Adipocyte (in vitro differentiated cells): Measurements from ENCODE around the gene CDH23.
"Not testable (repeated sequence)": the region's sequence is repeated elsewhere in the genome, so short reads cannot be mapped to it uniquely, and the experiment has no call there.

Experiments used
- DNase-seq: peaks from one replicate; pipeline ENCODE4 v3.0.0-alpha.2; 2015; ENCODE audit warnings: low read depth
- H3K27me3 ChIP-seq: replicated peaks from 2 replicates; pipeline ENCODE4 v1.7.0; 2013; ENCODE audit warnings: mild to moderate bottlenecking, low read length, moderate library complexity; ENCODE audit not compliant: control insufficient read depth, insufficient read depth
- H3K36me3 ChIP-seq: 2 replicates; pipeline ENCODE4 v1.7.0; 2013; ENCODE audit warnings: low read length, mild to moderate bottlenecking, moderate library complexity; ENCODE audit not compliant: control insufficient read depth, insufficient read depth, severe bottlenecking
- H3K4me1 ChIP-seq: 2 replicates; pipeline ENCODE4 v1.7.0; 2013; ENCODE audit warnings: mild to moderate bottlenecking, low read length, moderate library complexity; ENCODE audit not compliant: control insufficient read depth, insufficient read depth
- H3K4me3 ChIP-seq: 2 replicates; pipeline ENCODE4 v1.7.0; 2013; ENCODE audit warnings: mild to moderate bottlenecking, low read length, moderate library complexity
- H3K9ac ChIP-seq: 2 replicates; pipeline ENCODE4 v1.7.0; 2013; ENCODE audit warnings: mild to moderate bottlenecking, low read length, moderate library complexity
- H3K9me3 ChIP-seq: 2 replicates; pipeline ENCODE4 v1.7.0; 2013; ENCODE audit warnings: mild to moderate bottlenecking, low read length, moderate library complexity; ENCODE audit not compliant: control insufficient read depth

CDH23 gene

DNA sequence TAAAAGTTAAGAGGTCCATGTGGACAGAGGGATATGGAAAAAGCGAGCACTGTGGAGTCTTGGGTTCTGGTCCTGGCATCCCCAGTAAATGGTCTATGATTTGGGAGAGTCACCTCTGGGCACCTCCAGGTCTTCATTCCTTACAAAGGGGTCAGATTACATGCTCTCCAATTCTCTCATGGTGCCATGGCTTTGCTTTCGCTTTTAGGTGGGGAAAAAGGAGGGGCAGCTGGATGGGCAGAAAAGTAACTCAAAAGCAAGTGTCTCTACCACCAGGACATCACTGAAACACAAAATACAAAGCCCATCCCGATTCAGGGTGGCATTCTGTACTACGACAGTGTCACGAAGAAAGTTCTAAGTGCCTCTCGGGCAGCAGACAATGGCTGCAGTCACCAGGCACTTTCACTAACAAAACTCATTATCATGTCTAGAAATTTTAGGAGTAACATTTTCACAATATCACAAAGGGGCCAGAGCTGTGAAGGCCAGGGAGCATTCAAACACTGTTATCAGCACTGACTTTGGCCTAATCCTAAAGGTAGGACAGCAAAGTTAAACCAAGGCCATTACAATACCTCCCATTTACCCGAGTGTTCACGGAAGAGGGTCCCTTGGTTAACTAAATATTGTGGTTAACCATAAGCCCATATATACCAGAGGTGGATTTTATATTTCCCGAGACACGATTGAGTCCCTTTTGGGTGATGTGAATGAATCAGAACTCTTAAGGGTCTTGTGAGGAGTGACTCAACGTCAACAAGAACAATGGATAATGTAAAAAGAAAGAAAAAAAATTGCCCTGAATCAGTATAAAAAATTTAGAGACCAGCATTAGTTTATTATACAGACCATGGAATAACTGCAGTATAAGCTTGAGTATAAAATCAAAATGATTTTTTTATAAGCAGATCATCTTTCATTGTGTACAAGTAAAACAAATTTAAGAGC, 451.9 kb downstream of the CDH23 start:
- Histone ChIP-seq H3K4me3 (peak overlapping the region; percentile 94), H3K27me3 (no peaks in the 10 kb centered on the region), H3K9ac (peak overlapping the region; percentile 40), H3K4me1 (peaks cover 60% of the 10 kb centered on the region), H3K36me3 (peaks cover 6% of the 10 kb centered on the region), H3K9me3 (no peaks in the 10 kb centered on the region)
- peak; percentile 12 for DNase-seq

DNA sequence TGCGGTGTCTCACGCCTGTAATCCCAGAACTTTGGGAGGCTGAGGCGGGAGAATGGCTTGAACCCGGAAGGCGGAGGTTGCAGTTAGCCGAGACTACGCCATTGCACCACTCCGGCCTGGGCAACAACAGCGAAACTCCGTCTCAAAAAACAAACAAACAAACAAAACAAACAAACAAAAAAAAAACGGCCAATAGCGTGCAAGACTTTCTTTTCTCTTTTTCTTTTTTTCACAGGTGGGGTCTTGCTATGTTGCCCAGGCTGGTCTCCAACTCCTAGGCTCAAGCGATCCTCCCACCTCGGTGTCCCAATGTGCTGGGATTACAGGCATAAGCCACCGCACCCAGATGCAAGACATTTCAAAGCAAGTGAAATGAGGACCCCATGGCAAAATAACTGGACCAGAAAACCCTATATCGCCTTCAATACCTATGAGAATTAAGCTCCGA, 452.8 kb downstream of the CDH23 start:
- peak overlapping the region; percentile 94 for H3K4me3 ChIP-seq
- H3K36me3 ChIP-seq: peaks cover 6% of the 10 kb centered on the region
- H3K9me3 ChIP-seq: no peaks in the 10 kb centered on the region
- H3K27me3 ChIP-seq: no peaks in the 10 kb centered on the region
- H3K4me1 ChIP-seq: peaks cover 54% of the 10 kb centered on the region
- H3K9ac ChIP-seq: peak overlapping the region; percentile 96
- no peak for DNase-seq

DNA sequence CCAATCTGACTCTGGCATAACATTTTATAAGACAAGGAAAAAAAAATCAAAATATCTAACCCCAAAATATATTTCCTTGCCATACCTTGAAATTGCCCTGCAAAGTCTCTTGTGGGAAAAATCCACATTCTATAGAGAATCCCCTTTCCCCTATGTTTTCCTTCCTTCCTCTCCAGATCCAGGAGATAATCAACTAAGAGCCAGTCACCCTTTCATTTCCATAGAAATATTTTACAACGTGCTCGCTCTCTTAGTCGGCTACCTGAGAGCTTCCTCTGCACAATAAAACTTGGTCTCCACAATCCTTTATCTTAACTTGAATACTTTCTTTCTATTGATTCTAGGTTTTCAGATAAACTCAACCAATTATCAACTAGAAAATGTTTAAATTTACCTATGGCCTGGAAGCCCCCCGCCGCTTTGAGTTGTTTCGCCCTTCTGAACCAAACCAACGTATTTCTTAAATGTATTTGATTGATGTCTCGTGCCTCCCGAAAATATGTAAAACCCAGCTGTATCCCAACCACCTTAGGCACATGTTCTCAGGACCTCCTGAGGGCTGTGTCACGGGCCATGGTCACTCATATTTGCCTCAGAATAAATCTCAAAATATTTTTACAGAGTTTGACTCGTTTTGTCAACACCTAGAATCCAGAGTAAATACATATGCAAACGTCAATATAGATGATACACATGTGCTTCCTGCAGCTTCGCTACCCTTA, 453.5 kb downstream of the CDH23 start:
- no peaks in the 10 kb centered on the region for H3K9me3 ChIP-seq
- peak overlapping the region; percentile 96 for H3K9ac ChIP-seq
- peak; percentile 20 for DNase-seq
- H3K4me3 ChIP-seq: peak overlapping the region; percentile 94
- H3K27me3 ChIP-seq: no peaks in the 10 kb centered on the region
- H3K4me1 ChIP-seq: peaks cover 50% of the 10 kb centered on the region
- peaks cover 6% of the 10 kb centered on the region for H3K36me3 ChIP-seq

DNA sequence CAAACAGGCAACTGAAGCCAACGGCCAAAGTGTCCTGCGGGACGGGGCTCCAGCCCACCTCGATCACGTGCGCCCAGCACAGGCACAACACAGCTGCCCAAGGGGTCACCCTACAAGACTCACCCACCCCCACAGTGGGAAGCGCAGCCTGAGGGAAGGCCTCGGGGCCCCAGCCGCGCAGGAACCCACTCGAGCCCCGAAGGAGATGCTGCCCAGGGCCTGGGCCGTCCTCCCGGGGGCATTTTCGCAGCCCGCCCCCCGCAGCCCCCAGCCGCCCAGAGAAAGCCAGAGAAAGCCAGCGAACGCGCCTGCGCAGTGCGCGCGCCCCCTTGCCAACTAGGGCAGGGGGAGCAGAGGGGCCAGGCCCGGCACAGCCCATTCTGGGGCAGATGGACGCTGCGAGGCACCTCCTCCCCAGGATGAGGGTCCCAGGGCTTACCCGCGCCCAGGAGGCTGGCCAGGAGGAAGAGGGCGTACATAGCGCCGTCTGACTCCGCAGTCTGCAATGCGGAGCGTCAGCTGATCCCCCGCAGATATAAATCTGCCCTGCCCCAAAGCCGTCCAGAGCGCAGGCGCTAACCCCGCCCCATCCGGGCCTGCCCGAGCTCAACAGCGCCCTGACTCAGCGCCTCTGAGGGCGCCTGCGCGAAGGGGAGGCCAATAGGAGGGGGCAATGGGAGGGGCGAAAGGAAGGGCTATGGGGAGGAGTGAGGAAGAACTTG, 454.2 kb downstream of the CDH23 start, which contains the start of gene PSAP:
Gene PSAP (minus strand): TSS at position 509 of the 722 bp plus-strand sequence. CDS start 30 bp downstream, at position 479.
- Histone ChIP-seq H3K36me3 (peaks cover 6% of the 10 kb centered on the region), H3K4me3 (peak within 1 kb of the TSS; percentile 94), H3K27me3 (no peaks in the 10 kb centered on the region), H3K9ac (peak within 1 kb of the TSS; percentile 96), H3K9me3 (no peaks in the 10 kb centered on the region), H3K4me1 (peaks cover 44% of the 10 kb centered on the region)
- peak; percentile 99 for DNase-seq

DNA sequence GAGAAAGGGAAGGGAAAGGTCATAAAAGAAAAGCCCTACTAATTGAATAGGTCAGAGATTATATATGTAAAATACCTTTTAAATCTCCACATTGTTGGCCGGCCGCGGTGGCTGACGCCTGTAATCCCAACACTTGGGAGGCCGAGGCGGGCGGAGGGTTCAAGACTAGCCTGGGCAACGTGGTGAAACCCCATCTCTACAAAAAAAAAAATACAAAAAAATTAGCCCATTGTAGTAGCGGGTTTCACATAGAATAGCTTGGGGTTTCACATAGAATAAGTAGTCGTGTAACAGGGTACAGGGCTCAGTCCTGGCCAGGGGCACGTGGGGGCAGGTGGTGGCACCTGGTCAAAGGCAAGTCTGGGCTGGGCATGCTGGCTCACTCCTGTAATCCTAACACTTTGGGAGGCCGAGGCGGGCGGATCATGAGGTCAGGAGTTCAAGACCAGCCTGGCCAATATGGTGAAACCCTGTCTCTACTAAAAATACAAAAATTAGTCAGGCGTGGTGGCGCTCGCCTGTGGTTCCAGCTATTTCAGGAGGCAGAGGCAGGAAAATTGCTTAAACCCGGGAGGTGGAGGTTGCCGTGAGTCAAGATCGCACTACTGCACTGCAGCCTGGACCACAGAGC, 454.9 kb downstream of the CDH23 start:
- not testable (repeated sequence) for DNase-seq

DNA sequence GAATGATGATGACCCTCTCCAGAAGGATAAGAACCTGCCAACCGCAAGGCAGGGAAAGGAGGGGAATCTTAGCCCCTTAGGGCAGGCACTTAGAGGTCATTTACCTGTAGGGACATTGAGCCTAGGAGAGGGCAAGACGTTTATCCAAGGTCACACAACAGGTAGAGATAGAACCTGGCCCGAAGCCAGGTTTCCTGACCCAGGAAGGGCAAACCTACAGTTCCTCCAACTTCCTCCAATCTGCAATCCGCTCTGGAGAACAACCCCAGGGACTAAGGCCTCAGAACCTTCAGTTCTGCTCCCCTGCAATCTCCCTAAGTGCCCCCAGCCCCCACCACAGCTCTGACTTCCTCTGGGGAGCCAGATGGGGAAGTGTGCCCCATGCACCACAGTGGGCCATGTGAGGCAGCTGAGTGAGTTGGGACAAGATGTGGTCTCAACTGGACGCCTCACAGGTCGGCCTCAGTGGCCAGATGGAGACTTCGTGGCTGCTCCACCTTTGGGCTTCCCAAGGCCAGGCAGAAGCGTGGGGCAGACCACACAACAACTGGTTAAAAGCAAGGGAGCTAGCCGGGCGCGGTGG, 455.7 kb downstream of the CDH23 start:
- Histone ChIP-seq H3K4me1 (peaks cover 30% of the 10 kb centered on the region), H3K9me3 (no peaks in the 10 kb centered on the region), H3K36me3 (peaks cover 6% of the 10 kb centered on the region), H3K4me3 (no peak overlapping the region), H3K9ac (no peak overlapping the region), H3K27me3 (no peaks in the 10 kb centered on the region)
- DNase-seq: no peak

More for the DNA sequence above, 454.9 kb downstream of the CDH23 start:
- not testable (repeated sequence) for H3K27me3 ChIP-seq, H3K36me3 ChIP-seq, H3K9me3 ChIP-seq
- Histone ChIP-seq H3K4me1 (peaks cover 38% of the 10 kb centered on the region), H3K9ac (peak overlapping the region; percentile 96), H3K4me3 (peak overlapping the region; percentile 94)

DNA sequence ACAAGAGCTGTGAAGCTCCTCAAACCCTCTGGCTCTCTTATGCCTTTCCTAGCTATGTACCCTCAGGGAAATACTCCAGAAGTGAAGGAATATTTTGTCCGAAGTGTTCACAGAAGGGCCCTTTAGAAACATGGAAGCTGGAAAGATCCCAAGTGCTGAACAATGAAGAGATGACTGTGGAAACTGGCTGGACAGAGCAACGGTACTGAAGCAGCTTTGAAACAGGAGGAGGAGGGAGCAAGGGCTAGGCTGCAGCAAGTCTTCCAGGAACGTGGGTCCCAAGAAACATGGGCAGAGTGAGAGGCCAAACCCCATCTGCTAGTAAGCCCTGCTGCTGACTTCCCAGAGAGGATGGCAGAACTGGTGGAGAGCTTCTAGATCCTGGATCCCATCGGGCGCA, 457.3 kb downstream of the CDH23 start:
- Histone ChIP-seq H3K9ac (no peak overlapping the region), H3K4me1 (peaks cover 14% of the 10 kb centered on the region), H3K27me3 (no peaks in the 10 kb centered on the region), H3K4me3 (no peak overlapping the region), H3K36me3 (no peaks in the 10 kb centered on the region), H3K9me3 (no peaks in the 10 kb centered on the region)
- DNase-seq: peak; percentile 28

DNA sequence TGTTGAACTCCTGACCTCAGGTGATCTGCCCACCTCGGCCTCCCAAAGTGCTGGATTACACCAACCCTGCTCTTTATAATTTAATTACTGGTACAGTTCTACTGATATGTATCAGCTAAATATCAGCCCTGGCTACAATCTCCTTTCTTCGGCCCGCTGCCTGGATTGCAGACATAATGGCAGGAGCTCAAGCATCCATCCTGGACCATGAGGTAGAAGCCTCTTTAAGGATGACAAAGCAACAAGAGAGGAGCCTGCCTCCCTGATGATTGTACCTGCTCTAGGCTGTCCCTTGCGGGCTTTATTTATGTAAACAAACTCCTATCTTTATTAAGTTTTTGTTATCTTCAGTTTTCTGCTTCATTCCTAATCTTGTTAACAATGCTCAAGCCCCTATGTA, 459.9 kb downstream of the CDH23 start:
- H3K4me1 ChIP-seq: peaks cover 22% of the 10 kb centered on the region
- no peaks in the 10 kb centered on the region for H3K36me3 ChIP-seq
- H3K9me3 ChIP-seq: no peaks in the 10 kb centered on the region
- H3K9ac ChIP-seq: no peak overlapping the region
- no peaks in the 10 kb centered on the region for H3K27me3 ChIP-seq
- H3K4me3 ChIP-seq: no peak overlapping the region
- DNase-seq: no peak

DNA sequence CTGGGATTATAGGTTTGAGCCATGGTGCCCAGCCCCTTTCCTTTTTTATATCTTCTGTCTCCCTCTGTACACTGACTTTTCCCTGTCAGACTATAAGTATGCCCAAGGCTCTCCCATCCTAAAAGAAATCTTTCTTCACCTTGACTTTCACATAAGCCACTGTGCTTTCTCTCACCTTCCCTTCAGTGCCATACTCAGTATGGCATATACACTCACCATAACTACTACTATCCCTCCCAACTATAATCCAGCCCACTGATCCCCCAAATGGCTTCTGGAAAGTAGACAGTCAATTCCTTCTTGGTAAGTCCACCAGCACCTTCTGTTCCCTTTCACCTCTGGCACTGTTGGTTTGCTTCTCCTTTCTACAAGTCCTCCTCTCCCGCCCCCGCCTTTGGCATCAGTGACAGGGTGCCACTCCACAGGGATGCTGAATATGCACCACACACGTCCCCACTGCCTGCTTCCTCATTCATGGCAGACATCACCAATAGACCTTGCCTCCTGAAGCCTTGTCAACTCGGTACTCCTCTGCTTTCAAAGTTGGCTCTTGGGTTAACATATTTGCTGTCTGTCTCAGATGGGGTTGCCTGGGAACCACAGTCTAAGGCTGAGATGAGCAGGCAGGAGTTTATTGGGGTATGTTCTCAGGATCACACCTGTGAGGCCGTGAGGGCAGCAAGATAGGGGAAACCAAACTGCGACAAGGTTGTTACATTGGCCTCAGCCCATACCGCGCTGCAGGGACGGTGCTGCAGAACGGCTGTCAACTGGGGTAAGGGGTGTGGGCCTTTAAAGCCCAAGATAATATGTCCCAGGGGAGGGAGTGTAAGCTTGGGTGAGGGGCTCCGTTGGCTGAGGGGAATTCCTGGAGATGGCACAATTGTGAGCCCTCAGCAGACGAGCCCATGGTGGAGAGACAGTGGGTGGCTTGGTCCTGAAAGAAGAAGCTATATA, 461.5 kb downstream of the CDH23 start:
- Histone ChIP-seq H3K36me3 (no peaks in the 10 kb centered on the region), H3K9ac (no peak overlapping the region), H3K4me1 (peaks cover 19% of the 10 kb centered on the region), H3K9me3 (no peaks in the 10 kb centered on the region), H3K27me3 (no peaks in the 10 kb centered on the region), H3K4me3 (no peak overlapping the region)
- no peak for DNase-seq
